ENCODE data around the gene RPTOR. TPM values are rescaled to one million over a fixed set of nuclear protein-coding genes. Genes with fewer than 3 reads are reported as not detected.

The RPTOR gene
- total and polyA plus RNA-seq, 10 of the 15 experiments (the other 5 are each of a cell fraction or from before 2014, with no cell fraction given): 0.18 to 32.1 (median 7.8) TPM

DNA sequence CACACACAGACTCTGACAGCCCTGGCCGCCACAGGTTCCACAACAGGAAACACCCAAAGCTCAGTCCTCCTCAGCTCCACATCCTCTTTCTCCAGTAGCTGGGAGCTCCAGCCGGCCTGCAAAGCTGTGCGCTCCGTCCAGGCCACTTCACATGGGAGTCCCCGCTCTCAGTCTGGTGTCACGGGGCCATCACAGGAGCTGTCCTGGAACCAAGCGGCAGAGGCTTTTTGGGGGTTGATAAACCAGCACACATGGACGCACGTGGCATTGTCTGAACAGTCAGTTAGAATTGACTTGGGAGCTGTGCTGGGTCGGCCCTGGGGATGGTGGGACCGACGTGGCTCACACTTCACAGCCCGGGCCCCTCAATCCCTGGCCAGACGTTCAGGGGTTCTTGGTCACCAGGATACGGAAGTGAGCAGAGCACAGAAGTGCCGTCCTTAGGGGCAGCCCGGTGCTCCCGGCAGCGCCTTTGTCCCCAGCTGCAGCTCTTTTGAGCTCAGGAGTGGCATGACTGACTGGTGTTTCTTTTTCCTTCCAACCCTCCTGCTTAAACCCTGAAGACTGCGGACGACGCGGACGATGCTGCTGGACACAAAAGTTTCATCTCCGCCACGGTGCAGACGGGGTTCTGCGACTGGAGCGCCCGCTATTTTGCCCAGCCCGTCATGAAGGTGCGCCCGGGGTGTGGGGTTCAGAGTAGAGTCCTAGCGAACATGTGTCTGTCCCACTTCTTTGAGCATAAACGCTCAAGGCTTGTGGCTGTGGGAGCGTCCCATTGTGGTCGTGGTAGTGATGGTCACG is 380.4 kb downstream of the RPTOR start:
- H2AFZ ChIP-seq (ENCODE audit: control insufficient read depth, low read depth, low read length): no peak overlapping the region
- no peaks in the 10 kb centered on the region for H3K79me2 ChIP-seq (ENCODE audit: control insufficient read depth, insufficient read depth, low read length)
- intact Hi-C loops (cut with micrococcal nuclease; ENCODE audit: unreplicated experiment) (no loop called here), in situ Hi-C loops (cut with MboI) (no loop called here)
- 95% methylated on average over 38 of the region's 38 CpGs for WGBS (ENCODE audit: insufficient coverage, insufficient replicate concordance, low lambda C conversion rate, missing lambda C conversion rate)
- peaks cover 6% of the 10 kb centered on the region for H3K4me1 ChIP-seq (ENCODE audit: control insufficient read depth, insufficient read depth, low read length)
- H3K27ac ChIP-seq (ENCODE audit: control insufficient read depth, insufficient read depth): no peak overlapping the region
- ChIA-PET RAD21 (ENCODE audit: unreplicated experiment) (interaction anchor here (1.3 to 1.9 kb wide), 3 partner anchors 15 to 92 kb away, joined by 4 to 12 read pairs (median 5); no protein-coding TSS in a partner anchor), SMC1A (ENCODE audit: uncharacterized antibody, unreplicated experiment) (interaction anchor here (3.2 kb wide), 1 partner anchor 15 kb away, joined by 12 read pairs; no protein-coding TSS in a partner anchor), CTCF (interaction anchor here (1.3 kb wide), 1 partner anchor 10 kb away, joined by 3 read pairs; no protein-coding TSS in a partner anchor), POLR2A (interaction anchor here (2.1 kb wide), 1 partner anchor 15 kb away, joined by 10 read pairs; no protein-coding TSS in a partner anchor)
- FAIRE-seq (no peak), ATAC-seq (no peak), DNase-seq (ENCODE audit: low read depth, low spot score) (no peak)
- no peaks in the 10 kb centered on the region for H3K9me3 ChIP-seq (replicated peaks; ENCODE audit: control insufficient read depth, insufficient read depth, low read length)
- no peak overlapping the region for H3K4me3 ChIP-seq
- peaks cover 0 to 3% of the 10 kb centered on the region in 2 experiments; a peak in 3 of 4 replicates for H3K36me3 ChIP-seq (ENCODE audit: control insufficient read depth in 2 of 2, insufficient read depth in 2 of 2, low read length in 1 of 2)
- no peak for TF ChIP-seq JUND (IDR thresholded peaks at IDR 0.05; ENCODE audit: low read depth, low read length)
- no peak for TF ChIP-seq BHLHE40 (IDR thresholded peaks at IDR 0.05; ENCODE audit: borderline replicate concordance in 1 of 2, low read depth in 2 of 2, low read length in 1 of 2)
- TF ChIP-seq POLR2AphosphoS2 (IDR thresholded peaks at IDR 0.05; ENCODE audit: low read depth, low read length): no peak
- TF ChIP-seq, protein P1, sequence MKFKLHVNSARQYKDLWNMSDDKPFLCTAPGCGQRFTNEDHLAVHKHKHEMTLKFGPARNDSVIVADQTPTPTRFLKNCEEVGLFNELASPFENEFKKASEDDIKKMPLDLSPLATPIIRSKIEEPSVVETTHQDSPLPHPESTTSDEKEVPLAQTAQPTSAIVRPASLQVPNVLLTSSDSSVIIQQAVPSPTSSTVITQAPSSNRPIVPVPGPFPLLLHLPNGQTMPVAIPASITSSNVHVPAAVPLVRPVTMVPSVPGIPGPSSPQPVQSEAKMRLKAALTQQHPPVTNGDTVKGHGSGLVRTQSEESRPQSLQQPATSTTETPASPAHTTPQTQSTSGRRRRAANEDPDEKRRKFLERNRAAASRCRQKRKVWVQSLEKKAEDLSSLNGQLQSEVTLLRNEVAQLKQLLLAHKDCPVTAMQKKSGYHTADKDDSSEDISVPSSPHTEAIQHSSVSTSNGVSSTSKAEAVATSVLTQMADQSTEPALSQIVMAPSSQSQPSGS (IDR thresholded peaks at IDR 0.05; ENCODE audit: low read length): no peak
- TF ChIP-seq, protein P2, sequence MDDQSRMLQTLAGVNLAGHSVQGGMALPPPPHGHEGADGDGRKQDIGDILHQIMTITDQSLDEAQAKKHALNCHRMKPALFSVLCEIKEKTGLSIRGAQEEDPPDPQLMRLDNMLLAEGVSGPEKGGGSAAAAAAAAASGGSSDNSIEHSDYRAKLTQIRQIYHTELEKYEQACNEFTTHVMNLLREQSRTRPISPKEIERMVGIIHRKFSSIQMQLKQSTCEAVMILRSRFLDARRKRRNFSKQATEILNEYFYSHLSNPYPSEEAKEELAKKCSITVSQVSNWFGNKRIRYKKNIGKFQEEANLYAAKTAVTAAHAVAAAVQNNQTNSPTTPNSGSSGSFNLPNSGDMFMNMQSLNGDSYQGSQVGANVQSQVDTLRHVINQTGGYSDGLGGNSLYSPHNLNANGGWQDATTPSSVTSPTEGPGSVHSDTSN (IDR thresholded peaks at IDR 0.05; ENCODE audit: insufficient replicate concordance, low read depth, low read length): no peak
- TF ChIP-seq, protein P3, sequence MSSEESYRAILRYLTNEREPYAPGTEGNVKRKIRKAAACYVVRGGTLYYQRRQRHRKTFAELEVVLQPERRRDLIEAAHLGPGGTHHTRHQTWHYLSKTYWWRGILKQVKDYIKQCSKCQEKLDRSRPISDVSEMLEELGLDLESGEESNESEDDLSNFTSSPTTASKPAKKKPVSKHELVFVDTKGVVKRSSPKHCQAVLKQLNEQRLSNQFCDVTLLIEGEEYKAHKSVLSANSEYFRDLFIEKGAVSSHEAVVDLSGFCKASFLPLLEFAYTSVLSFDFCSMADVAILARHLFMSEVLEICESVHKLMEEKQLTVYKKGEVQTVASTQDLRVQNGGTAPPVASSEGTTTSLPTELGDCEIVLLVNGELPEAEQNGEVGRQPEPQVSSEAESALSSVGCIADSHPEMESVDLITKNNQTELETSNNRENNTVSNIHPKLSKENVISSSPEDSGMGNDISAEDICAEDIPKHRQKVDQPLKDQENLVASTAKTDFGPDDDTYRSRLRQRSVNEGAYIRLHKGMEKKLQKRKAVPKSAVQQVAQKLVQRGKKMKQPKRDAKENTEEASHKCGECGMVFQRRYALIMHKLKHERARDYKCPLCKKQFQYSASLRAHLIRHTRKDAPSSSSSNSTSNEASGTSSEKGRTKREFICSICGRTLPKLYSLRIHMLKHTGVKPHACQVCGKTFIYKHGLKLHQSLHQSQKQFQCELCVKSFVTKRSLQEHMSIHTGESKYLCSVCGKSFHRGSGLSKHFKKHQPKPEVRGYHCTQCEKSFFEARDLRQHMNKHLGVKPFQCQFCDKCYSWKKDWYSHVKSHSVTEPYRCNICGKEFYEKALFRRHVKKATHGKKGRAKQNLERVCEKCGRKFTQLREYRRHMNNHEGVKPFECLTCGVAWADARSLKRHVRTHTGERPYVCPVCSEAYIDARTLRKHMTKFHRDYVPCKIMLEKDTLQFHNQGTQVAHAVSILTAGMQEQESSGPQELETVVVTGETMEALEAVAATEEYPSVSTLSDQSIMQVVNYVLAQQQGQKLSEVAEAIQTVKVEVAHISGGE (CRISPR knock-in tag; IDR thresholded peaks at IDR 0.05): no peak
- no peak for TF ChIP-seq SRF (IDR thresholded peaks at IDR 0.05; ENCODE audit: low read depth in 2 of 2, low read length in 2 of 2)
- no peak for TF ChIP-seq HCFC1 (IDR thresholded peaks at IDR 0.05; ENCODE audit: low read length)
- no peak for TF ChIP-seq NFYA (IDR thresholded peaks at IDR 0.05; ENCODE audit: borderline replicate concordance, low read depth, low read length)
- TF ChIP-seq, protein P4, sequence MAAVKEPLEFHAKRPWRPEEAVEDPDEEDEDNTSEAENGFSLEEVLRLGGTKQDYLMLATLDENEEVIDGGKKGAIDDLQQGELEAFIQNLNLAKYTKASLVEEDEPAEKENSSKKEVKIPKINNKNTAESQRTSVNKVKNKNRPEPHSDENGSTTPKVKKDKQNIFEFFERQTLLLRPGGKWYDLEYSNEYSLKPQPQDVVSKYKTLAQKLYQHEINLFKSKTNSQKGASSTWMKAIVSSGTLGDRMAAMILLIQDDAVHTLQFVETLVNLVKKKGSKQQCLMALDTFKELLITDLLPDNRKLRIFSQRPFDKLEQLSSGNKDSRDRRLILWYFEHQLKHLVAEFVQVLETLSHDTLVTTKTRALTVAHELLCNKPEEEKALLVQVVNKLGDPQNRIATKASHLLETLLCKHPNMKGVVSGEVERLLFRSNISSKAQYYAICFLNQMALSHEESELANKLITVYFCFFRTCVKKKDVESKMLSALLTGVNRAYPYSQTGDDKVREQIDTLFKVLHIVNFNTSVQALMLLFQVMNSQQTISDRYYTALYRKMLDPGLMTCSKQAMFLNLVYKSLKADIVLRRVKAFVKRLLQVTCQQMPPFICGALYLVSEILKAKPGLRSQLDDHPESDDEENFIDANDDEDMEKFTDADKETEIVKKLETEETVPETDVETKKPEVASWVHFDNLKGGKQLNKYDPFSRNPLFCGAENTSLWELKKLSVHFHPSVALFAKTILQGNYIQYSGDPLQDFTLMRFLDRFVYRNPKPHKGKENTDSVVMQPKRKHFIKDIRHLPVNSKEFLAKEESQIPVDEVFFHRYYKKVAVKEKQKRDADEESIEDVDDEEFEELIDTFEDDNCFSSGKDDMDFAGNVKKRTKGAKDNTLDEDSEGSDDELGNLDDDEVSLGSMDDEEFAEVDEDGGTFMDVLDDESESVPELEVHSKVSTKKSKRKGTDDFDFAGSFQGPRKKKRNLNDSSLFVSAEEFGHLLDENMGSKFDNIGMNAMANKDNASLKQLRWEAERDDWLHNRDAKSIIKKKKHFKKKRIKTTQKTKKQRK (IDR thresholded peaks at IDR 0.05; ENCODE audit: low read depth, low read length): no peak
- no peak for TF ChIP-seq ZNF622 (IDR thresholded peaks at IDR 0.05)
- no peak for TF ChIP-seq CREB1 (IDR thresholded peaks at IDR 0.05; ENCODE audit: low read depth)
- TF ChIP-seq BACH1 (IDR thresholded peaks at IDR 0.05; ENCODE audit: borderline replicate concordance): no peak
- no TSS peak for BruUV-seq (replicated peaks)
- H3K4me2 ChIP-seq (ENCODE audit: control insufficient read depth, insufficient read depth): no peak overlapping the region
- H3K9ac ChIP-seq (ENCODE audit: control insufficient read depth, insufficient read depth, low read length): no peak overlapping the region
- H4K20me1 ChIP-seq (ENCODE audit: control insufficient read depth, insufficient read depth): no peaks in the 10 kb centered on the region
- no peaks in the 10 kb centered on the region for H3K27me3 ChIP-seq (replicated peaks in 1 of 2; ENCODE audit: control insufficient read depth in 2 of 2, insufficient read depth in 2 of 2, low read length in 1 of 2)
